Activated gamma-delta T cell treated with Interleukin-2 at 50 U/mL for 16 hours (primary cell): ENCODE results near the gene SEC14L2.
"Not testable (repeated sequence)": the region's sequence is repeated elsewhere in the genome, so short reads cannot be mapped to it uniquely, and the experiment has no call there.

Source experiments
- DNase-seq: peaks from one replicate; pipeline ENCODE4 v3.0.0-alpha.2; 2020

SEC14L2 gene

DNA sequence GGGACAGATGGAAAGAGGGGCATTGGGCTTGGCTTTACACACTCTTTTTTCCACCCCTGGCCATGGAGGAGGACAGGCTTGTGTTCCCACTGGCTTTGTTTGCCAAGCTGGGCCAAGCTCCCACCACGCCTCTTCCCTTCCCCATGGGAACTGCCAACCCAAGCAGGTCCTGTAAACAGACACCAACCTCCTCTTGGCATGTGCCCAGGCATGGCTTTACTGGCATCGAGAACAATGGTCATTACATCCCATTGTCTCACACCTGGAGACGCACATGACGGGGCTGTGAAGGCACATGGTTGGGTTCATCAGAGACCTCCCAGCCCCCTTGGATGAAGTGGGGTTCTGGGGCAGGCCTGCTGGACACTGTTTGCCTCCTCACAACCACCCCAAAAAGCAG, 63.3 kb downstream of the SEC14L2 start:
- no peak for DNase-seq

DNA sequence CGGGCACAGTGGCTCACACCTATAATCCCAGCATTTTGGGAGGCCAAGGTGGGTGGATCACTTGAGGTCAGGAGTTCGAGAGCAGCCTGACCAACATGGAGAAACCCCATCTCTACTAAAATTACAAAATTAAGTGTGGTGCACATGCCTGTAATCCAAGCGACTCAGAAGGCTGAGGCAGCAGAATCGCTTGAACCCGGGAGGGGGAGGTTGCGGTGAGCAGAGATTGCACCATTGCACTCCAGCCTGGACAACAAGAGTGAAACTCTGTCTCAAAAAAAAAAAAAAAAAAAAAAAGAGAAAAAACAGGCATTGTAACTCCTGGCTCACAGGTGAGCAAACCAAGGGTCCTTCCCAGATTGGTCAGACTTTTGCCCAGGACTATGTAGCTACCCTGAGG, 63.7 kb downstream of the SEC14L2 start:
- not testable (repeated sequence) for DNase-seq

DNA sequence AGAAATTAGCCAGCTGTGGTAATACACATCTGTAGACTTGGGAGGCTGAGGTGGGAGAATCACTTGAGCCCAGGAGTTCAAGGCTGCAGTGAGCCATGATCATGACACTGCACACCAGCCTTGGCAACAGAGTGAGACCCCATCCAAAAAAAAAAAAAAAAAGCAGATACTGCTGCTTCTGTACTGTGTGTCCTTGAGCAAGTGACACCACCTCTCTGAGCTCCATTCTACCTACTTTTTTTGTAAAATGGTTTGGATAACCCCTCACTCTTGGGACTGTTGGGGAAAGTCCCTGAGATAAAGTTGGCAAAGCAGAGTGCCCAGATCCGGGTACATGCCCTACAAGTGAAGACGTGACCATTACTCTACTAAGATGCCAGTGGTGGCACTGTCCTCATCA, 72.3 kb downstream of the SEC14L2 start:
- no peak for DNase-seq

DNA sequence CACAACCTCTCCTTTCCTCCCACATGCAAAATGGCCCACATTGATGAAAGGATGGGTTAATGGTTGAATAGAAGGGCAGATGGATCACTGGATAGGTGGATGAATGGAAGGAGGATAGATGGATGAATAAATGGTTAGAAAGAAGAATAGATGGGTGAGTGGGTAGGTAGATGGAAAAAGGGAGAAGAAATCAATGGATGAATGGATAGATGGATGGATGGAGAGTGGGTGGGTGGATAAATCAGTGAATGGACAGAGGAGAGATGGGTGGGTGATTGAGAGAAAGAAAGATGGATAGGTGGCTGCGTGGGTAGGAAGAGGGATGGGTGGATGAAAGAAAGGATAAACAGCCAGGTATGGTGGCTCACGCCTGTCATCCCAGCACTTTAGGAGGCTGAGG, 73.8 kb downstream of the SEC14L2 start:
- no peak for DNase-seq

DNA sequence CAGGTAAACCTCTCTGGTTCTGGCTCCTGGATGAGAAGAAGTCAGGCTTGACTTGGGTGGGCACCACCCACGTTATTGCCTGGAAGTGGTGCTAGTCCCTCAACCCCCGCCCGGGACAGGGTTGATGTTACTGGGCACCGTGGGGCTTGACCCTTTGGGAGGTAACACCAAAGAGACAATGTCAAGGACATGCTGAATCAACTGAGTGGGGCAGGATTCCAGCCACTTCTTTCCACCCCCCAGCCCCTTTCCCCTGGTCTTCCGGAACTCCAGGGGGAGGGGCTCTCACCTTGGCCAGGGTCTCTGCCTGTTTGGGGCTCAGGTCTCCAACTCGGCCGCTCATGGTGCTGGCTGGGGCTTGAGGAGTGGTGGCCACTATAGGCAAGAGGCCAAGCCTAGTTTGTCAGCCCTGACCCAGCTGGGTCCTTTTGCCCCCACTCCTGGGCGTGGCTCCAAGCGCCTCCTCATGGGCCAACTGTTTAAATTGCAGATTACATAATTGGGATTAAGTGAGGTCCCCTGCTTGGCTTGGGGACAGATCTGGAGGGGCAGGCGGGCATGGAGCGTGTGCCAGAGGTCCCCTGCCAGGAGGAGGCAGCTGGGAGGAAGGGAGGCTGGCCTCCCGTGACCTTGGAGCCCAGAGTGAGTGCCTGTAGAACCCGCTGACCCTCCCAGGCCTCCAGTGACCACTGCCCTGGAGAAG, 74.9 kb downstream of the SEC14L2 start, which contains the start of gene SEC14L3:
Gene SEC14L3 (minus strand): TSS at position 402 of the 703 bp plus-strand sequence. CDS start 59 bp downstream, at position 343.
- no peak for DNase-seq

DNA sequence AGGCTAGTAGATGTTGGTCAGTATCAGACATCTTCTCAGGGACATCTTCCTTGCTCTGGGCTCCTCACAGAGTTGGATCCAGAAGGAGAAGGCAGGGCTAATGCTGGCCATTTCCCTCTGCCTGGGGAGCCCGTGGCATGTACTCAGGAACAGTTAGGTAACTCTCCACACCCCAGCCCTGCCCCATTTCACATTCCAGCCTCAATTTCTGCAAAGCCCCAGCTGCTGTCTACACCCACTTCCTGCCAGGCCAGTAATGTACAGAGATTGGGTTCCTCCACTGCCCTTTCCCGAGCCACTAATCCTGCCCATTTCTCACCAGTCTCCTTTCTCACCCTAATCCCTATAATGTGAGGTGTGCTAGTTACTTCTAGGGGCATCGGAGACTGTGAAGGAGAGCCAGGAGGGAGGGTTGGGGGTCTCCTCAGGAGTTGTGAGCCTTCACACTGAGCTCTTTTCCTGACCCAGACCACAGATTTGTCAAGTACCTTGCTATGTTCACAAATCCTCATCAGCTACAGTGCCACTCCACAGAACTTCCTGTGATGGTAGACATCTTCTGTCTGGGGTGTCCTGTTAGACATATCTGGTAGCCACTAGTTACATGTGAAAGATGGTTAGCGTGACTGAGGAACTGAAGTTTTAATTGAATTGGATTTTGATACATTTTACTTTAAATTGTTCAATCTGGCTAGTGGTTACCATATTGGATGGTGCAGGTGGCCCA, 76.3 kb downstream of the SEC14L2 start:
- DNase-seq: no peak

DNA sequence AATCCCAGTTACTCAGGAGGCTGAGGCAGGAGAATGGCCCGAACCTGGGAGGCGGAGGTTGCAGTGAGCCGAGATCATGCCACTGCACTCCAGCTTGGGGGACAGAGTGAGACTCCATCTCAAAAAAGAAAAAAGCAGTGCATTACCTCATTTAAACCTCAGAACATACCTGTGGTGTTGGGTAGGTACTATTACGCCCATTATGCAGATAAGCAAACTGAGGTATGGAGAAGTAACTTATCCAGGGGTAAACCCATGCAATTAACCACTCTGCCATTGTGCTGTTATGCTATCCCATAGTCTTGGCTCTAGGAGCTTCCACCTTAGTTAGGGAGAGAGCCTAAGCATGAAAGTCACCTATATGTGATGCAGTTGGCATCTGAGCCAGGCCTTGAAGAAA, 77.3 kb downstream of the SEC14L2 start:
- no peak for DNase-seq
